HG03064 (cell line): ENCODE data around the gene TBC1D21.
"Not testable (repeated sequence)": the region's sequence is repeated elsewhere in the genome, so short reads cannot be mapped to it uniquely, and the experiment has no call there.

Source experiments
- ATAC-seq: cut with Tn5 transposase; IDR thresholded peaks from one replicate; pipeline ENCODE4 v1.9.1; 2021; ENCODE audit warnings: low read depth; ENCODE audit not compliant: unreplicated experiment

TBC1D21 gene

DNA sequence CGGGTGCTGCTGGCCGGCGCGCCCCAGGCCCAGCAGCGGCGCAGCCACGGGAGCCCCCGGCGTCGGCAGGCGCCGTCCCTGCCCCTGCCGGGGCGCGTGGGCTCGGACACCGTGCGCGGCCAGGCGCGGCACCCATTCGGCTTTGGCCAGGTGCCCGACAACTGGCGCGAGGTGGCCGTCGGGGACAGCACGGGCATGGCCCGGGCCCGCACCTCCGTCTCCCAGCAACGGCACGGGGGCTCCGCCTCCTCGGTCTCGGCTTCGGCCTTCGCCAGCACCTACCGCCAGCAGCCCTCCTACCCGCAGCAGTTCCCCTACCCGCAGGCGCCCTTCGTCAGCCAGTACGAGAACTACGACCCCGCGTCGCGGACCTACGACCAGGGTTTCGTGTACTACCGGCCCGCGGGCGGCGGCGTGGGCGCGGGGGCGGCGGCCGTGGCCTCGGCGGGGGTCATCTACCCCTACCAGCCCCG is 53.7 kb downstream of the TBC1D21 start:
- no peak for ATAC-seq

DNA sequence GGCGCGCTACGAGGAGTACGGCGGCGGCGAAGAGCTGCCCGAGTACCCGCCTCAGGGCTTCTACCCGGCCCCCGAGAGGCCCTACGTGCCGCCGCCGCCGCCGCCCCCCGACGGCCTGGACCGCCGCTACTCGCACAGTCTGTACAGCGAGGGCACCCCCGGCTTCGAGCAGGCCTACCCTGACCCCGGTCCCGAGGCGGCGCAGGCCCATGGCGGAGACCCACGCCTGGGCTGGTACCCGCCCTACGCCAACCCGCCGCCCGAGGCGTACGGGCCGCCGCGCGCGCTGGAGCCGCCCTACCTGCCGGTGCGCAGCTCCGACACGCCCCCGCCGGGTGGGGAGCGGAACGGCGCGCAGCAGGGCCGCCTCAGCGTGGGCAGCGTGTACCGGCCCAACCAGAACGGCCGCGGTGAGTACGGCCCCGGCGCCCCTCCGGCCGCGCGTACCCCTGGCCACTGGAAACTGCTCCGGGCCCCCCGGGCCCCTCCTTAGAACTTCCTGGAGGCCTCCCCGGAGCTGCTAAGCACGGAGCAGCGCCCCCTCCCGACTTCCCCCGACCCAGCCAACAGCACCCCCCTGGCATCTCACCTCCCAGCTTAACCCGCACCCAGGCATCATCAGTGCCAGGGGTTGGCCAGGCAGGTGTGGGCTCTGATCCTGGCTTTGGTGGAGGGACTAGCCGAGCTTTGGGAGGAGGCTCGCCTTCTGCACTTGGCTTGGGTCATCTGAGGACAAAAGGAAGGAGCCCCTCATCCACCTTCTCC is 54.3 kb downstream of the TBC1D21 start:
- no peak for ATAC-seq

DNA sequence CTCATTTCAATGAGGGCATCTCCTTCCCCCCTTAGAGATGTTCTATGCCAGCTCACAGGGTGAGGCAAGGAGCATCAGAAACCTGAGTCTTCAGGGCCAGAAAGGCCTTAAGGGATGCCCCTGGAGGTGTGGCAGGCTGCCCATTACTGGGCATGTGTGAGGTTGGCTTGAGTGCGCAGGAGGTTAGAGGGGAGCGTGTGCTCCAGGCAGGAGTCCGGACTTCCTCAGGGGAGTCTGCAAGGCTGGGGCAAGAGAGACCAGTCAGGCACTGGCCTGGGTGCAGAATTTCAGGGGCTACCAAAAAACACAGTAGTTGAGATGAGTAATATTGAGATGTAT is 54.8 kb downstream of the TBC1D21 start:
- no peak for ATAC-seq

DNA sequence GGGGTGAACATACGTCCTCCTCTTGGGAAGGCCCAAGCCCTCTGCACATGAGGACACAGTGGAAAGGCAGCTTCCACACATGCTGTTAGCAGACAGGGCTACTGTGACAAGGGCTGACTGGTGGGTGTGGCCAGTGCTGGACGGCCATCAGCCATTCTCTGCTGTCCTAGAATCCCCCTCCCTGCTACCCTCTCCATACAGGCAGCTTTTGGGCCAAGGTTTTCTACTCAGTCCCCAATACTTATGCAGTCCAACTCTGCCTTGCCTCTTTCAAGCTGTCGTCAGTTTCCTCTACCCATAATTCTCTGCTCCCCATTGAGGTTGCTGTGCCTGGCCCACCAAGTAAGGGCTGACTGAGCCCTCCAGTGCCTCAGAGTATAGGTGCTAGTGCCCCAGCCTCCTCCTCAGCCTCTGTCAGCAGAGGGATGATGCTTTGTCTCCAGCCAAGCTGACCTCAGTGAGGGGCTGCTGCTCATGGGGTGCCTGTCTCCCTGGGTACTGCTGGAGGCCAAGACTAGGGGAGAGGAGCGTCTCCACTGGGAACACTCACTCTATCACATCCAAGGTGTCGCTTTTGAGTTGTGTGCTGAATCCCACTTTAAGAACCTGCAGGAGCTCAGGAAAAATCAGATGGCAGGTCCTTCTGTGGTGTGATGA is 55.7 kb downstream of the TBC1D21 start:
- no peak for ATAC-seq

DNA sequence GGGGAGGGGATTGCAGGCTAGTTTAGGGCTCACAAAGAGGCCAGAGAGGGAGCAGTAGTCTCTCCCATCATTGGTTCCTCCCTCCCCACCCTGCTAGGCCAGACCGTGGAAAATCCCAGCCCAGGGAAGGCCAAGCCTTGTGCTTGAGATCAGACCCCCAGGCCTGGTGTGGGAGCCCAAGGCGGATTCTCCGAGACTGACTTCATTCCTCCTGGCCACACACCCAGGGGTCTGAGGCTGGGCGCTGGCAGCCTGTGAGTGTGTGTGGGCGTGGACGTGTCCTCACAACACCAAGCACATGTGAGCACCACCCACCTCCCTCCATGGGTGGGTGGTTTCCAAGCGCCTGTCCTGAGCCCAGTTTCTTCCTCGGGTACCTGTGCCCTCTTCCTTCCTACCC is 57.0 kb downstream of the TBC1D21 start:
- ATAC-seq: no peak

DNA sequence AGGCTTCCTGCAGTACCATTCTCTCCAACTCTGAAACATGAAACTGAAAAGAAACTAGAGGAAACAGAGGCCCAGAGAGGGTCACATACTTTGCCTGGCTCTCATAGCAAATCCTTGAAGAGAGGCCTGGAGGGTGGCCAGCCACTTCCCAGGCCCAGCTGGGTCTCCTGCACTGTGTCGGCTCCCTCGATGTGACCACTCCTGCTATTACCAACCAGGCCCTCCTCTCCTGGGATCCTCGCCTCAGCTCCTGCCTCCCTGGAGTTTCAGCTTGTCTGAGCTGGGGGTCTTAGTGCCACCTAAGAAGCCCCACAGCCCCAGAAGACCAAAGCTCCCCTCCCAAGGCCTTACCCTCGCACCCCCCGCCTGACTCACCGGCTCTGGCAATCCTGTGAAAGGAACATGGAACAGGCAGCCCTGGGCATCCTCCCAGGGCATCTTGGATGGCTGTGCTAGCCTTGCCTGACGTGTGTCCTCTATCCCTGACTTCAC is 57.5 kb downstream of the TBC1D21 start:
- no peak for ATAC-seq

DNA sequence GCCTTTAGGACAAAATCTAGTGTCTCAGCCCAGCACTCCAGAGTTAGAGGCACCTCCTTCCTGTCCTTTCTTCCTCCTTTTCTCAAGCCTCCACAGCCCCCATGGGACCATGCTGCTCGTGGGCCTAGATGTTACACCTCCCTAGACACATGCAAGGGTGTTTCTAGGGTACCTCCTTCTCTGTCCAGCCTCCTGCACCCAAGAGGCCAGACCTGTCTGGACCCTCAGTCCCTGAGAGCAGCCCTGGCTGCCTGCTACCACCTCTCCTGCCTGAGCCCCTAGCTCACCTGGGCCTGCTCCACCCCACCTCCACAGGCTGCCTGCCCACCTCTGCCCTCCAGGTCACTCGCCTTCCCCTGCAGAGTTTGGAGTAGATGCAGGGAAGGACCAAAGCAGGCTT is 58.1 kb downstream of the TBC1D21 start:
- no peak for ATAC-seq

DNA sequence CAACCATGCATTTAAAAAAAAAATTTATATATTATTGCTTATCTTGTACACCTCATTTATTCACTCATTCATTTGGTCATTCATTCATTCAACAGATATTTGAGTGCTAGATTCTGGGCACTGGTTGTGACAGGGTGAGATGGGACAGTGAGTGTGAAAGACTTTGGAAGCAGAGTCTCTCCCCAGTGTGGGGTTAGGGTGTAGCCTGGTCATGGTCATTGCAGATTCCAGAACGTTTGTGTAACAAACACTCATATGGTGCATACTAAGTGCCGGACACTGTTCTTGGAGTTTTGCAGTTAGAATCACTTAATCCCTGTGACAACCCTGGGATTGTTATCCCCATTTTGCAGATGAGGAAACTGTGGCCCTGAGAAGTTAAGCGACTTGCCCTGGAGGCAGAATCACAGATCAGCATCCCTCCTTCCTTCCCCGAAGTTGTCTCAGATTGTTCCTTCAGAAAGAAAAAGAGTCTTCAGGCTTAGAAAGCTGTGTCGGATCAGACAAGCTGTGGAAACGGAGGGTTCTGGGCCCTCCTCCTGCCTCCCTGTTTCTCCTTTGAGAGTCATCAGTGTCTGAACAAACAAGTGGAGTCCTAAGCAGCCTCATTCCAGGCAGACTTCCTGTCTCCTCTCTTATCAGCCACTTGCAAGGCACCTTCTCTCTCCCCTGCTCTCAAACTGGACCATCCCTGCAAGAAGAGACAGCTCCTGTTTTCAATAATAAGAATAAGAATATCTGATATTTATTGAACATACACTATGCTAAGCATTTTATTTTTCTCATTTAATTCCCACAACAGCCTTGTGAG is 59.2 kb downstream of the TBC1D21 start:
- ATAC-seq: no peak

DNA sequence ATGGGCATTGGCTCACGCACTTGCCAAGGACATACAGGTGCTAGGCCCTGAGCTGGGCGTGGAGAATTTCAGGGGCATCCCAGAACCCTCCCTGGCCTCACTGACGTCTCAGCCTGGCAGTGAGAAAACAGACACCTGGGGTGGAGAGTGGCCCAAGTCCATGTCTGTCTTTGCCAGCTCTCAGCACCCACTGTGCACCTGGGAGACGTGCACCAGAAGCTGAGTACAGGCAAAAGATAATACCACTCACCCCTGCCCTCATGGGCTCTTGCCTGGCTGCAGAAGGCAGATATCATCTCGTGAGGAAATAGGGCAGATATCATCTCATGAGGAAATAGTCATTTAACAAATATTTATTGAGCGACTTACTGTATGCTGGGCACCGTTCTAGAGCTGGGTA is 60.9 kb downstream of the TBC1D21 start:
- ATAC-seq: no peak

DNA sequence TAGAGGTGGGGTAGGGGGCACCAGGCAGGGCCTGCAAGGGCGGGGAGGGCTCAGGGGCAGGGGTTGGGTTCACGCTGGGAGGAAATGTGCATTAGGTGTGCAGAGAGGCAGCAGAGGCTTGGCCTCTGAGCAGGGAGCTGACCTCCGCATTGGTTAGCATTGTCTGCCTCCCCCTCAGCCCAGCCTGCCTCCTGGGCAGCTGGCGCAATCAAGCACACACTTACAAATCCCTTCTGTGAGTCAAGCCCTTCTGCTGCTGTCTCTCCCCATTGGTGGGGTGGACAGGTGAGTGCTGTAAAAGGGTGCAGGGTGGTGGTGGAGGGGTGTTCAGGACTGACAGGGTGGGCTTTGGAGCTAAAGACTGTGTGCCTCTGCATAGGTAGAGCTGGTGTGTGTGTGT is 62.2 kb downstream of the TBC1D21 start:
- no peak for ATAC-seq

DNA sequence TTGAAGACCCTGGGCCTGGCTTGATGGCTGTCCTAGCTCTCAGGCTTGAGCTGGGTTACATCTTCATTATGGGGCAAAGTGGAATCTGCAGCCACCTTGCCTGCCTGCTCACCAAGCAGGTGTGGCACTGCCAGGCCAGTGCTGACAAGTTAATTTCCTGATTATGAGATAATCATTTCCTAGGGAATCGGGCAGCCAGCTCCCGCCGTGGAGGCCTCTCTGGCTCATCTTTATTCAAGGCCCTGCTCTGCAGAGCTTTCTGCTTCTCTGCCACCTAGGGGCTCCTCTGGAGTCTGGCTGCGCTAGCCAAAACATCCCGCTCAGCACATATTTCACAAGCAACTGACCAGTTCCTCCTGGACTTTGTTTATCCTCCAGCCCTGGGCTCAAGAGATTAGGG is 62.8 kb downstream of the TBC1D21 start:
- no peak for ATAC-seq

DNA sequence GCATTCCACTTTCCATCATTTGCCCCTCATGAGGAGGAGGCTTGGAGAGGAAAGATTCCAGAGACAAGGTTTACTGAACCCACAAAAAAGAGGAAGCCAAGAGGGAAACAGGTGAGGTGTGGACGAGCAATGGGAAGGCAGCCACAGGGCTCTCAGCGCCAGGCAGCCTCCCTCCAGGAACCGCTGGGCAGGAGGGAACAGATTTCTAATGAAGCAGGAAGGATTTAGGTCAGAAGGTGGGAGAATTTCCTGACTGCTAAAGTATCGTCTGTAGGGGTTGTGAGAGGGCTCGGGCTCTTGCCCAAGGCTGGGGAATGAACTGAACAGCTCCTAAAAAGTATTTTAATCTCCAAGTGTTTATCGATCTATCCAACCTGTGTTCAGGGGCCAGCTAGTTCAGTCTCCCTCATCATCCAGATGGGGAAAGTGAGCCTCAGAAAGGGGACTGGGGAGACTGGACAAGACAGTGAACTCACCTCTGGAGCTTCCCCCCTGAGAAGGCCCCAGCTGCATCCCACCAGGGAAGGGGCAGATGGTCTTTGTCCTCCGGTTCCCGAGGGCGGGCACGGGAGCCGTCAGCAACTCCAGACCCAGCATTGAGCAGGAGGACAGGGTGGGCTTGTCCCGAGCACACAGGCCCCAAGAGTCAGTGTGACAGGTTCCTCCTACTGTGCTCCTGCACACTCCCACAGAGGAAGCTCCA is 63.4 kb downstream of the TBC1D21 start:
- no peak for ATAC-seq

DNA sequence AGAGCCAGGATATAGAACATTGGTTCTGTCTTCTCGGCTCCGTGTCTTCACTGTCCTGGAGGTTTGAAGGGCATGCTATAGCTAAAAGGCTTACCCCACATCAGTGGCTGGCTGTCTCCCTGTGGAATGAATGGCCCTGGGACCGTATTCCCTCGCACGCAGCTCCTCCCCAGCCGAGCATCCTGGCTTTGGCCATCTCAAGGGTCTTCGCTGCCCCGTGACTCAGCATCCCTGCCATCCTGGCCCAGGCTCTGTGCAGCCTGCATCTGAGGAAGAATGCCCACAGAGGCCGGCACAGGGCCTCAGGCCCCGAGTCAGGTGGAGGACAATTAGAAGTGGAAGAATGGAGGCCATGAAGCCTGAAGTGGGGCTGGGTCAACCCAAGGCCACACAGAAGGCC is 63.9 kb downstream of the TBC1D21 start:
- ATAC-seq: no peak

DNA sequence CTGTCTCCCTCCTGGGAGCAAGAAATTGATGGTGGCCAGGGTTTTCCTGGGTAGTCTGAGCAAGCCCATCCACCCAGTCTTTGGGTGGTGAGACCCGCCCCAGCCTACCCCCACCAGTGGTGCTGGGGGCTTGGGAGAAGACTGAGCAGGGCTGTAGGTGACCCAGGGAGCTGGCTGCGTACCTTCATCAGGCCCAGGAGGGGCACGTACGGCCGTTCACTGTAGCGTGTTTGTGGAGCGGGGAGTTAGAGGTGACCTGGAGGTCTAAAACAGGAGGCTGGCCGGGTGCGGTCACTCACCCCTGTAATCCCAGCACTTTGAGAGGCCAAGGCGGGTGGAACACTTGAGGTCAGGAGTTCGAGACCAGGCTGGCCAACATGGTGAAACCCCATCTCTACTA is 64.4 kb downstream of the TBC1D21 start:
- ATAC-seq: no peak

DNA sequence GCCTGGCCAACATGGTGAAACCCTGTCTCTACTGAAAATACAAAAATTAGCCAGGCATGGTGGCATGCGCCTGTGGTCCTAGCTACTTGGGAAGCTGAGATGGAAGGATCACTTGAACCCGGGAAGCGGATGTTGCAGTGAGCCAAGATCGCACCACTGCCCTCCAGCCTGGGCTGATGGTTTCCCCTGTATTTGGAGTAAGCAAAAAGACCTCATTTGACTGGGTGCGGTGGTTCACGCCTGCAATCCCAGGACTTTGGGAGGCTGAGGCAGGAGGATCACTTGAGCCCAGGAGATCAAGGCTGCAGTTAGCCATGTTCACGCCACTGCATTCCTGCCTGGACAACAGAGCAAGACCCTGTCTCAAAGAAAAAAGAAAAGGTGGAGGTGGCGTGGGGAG is 65.2 kb downstream of the TBC1D21 start:
- not testable (repeated sequence) for ATAC-seq
